GM12873 (cell line): ENCODE data around the gene PLD4.

ENCODE experiments used
- TF ChIP-seq, protein P1 (sequence below): IDR thresholded peaks from 2 replicates; pipeline ENCODE4 v1.5.1; 2012; ENCODE audit warnings: low read depth, mild to moderate bottlenecking, moderate library complexity, low read length, control low read depth; ENCODE audit not compliant: insufficient read depth; ENCODE audit errors: missing control alignments

PLD4 gene

DNA sequence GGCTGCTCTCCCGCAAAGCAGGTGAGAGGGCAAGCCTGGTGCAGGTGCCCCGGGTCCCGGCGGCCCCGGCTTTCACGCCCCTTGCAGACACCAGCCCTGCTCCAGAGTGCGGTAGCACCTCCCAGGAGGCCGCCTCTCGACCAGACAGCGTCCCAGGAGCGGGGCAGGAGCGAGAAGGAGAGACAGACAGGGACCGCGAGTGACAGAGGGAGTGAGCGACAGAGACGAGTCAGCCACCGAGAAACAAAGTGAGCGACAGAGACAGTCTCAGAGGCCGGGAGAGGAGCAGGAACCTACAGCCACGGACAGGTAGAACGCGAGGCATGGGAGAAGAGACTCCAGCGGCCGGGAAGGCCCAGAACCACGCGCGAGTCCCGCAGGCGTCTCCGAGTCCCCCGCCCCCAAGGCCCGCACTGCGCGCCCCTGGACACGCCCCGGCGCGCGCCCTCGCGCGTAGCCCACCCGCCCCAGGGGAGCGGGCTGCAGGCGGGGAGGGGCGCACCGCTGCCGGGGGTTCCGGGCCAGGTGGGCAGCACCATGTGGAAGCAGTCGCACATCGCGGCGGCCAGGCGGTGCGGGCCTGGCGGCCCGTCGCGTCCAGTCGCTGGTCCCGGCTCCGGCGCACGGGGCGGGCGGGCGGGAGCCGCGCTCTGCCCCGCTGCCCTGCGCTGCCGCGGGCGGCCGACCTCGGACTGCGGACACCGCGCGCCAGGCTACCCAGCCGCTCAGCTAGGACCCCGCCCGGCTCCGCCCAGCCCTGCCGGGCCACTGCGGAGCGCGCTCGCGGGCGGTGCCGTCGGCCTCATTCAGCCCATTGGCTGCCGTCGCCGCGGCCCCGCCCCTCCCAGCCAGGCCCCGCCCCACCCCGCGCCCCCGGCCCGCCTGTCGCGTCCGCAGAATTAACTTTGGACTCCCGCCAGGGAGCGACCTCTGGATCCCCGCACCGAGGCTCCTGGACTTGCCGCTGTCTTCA, 53.3 kb downstream of the PLD4 start, which contains the start of gene AHNAK2:
TSS of gene AHNAK2 (minus strand) at position 694 of the 973 bp plus-strand sequence. CDS start at position 557, 137 bp downstream.
- TF ChIP-seq, protein P1, sequence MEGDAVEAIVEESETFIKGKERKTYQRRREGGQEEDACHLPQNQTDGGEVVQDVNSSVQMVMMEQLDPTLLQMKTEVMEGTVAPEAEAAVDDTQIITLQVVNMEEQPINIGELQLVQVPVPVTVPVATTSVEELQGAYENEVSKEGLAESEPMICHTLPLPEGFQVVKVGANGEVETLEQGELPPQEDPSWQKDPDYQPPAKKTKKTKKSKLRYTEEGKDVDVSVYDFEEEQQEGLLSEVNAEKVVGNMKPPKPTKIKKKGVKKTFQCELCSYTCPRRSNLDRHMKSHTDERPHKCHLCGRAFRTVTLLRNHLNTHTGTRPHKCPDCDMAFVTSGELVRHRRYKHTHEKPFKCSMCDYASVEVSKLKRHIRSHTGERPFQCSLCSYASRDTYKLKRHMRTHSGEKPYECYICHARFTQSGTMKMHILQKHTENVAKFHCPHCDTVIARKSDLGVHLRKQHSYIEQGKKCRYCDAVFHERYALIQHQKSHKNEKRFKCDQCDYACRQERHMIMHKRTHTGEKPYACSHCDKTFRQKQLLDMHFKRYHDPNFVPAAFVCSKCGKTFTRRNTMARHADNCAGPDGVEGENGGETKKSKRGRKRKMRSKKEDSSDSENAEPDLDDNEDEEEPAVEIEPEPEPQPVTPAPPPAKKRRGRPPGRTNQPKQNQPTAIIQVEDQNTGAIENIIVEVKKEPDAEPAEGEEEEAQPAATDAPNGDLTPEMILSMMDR: no peak

DNA sequence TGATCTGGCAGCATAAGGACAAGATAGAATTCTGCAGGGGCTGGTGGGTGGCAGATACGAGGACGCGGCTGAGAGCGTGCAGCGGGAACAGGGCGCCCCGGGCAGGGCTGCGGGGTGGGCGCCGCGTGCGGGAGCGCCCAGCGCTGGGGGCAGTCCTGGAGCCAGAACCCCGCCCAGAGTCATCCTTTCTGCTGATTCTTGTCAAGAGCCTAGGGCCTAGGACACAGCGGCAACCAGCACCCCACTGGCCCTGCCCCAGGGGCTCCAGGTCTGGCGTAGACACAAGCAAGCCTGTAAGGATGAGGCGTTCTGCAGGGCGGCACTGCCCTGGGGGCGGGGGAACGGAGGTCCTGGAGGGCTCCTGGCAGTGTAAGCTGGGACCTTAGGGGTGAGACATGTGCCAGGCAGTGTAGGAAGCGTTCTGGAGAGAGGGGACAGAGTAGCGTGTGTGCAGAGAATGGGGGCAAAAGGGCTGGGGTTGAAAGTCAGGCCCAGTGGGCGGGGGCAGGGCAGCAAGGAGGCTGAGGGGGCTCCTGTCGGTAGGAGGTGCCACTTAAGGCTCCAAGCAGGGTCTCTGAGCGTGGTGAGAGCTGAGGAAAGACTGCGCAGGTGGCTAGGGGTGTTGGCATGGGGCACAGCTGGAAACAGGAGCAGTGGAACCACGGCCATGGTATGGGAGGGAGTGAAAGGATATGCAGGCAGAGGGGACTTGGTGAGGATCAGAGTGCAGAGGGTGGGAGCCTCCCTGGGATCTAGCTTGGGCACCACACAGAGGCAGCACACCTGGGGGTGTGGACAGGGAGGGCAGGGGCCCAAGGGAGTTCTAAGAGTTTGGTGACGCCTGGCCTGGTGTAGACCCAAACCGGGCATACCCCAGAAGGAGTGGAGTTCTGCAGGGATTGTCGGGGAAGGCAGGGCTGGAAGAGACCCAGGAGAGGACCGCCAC, 54.3 kb downstream of the PLD4 start:
- TF ChIP-seq, protein P1: no peak

DNA sequence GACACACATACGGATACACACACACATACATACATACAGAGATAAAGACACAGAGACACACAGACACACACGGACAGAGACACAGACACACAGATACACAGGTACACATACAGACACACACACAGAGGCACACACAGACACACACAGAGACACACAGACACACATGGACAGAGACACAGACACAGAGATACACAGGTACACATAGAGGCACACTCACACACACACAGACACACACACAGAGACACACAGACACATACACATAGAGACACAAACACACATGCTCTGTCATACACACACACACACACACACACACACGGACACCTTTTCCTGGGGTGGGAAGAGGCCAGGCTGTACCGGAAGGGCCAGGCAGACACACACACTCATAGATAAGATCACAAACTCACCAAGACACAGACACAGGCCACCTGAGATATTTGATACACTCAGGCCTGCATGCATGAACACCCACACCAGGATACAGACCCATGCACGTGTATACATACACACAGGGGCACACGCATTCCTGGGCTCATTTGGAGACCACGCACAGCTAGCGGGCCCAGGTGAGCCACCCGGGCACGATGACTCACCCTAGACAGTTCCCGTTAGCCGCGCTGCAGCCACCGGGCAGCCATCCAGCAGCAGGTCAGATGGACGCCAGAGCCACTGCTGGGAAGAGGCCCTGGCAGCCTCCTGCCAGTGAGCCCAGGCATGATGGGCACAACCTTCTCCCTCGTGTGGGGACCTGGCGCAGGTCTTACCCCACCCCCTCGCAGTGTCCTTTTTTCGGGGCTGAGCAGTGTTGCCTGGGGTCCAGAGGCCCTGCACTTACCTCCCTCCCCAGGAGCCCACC, 55.3 kb downstream of the PLD4 start:
- TF ChIP-seq, protein P1: no peak

DNA sequence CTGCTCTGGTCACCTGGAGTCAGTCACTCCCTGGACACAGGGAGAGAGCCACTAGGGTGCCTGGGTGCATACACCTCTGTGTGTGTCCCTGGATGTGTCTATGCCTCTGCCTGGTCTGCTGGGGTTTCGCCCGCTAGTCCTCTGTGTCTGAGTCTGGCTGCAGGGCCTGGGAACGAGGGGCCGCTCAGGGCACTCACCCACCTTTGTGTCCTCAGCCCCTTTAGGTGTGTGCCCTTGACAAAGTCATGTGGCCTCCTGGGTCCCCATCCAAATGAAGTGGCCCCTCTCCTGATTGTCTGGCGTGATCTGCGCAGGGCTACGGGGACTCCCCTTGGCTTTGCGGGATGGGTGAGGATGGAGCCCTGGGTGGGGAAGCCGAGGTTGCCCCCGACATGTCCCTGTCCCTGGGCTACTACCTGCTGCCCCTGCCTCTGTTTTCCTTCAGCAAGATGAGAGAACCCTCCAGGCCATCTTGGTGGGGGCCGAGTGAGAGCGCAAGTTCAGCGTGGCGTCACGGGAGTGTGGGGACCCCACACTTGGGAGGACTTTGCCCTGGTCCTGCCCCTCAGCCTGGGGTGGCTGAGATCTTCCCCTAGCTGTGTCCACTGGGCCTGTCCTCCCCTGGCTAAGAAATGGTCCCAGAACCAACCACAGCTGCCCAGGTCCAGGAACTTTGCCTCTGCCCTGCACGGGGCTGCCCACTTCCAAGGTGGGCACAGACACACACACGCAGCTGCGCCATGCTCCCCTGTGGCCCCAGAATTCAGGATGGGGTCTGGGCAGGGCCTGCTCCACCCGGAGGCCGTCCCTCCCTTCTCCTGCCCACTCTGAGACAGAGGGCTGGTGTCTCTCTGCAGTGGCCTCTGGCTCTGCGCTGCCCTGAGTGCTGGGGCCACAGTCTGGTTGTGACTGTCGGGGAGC, 56.2 kb downstream of the PLD4 start:
- TF ChIP-seq, protein P1: no peak

DNA sequence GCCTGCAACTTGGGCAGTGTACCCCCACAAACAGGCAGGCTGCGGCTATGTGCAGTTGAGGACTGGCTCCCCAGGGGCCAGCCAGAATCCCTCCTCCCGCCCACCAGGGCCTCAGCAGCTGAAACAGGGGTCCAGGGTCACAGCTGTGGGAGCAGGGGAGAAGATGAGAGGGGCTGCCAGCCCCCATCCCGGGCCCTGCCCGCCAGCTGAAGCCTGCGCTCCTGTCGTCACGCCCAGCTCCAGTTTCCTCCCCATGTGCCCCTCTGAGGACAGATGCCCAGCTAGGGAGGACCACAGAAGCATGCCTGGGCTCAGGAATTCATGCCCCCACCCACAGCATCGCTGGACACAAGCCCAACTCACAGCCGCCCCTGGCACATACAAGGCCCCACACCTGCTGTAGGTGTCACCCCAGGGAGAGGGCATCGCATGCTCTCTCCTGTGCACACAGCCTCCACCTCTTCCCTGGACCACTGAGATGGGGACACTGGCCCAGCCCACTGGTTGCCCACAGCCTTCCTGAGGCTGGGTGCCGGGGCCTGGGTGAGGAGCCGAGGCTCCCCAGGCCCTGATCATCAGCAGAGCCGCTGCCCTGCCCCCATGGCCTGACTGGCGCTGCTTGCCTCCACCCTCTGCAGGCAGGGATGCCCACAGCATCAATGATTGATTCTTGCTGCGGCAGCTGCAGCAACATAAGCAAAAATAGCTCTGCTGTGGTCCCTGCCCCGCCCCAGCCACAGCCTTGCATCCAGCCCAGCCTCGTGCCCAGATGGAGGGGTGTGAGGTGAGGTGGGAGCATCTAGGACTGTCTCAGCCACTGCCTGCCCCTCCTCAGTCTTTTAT, 57.2 kb downstream of the PLD4 start:
- TF ChIP-seq, protein P1: no peak
